Neuronal stem cell (in vitro differentiated cells): ENCODE data around the gene SPOP.

Experiments
- DNase-seq: peaks from one replicate; pipeline ENCODE4 v3.0.0-alpha.2; 2013; ENCODE audit warnings: low spot score
- H2AFZ ChIP-seq: one replicate; pipeline ENCODE4 v1.6.1; 2013; ENCODE audit warnings: mild to moderate bottlenecking, low read length, inconsistent platforms
- H2AK5ac ChIP-seq: 2 replicates; pipeline ENCODE4 v1.6.1; 2013; ENCODE audit warnings: low read depth, mild to moderate bottlenecking, inconsistent platforms, low read length, moderate library complexity, mixed read lengths
- H2BK120ac ChIP-seq: 2 replicates; pipeline ENCODE4 v1.6.1; 2013; ENCODE audit warnings: low read depth, mild to moderate bottlenecking, inconsistent platforms, low read length, moderate library complexity, mixed read lengths
- H2BK12ac ChIP-seq: one replicate; pipeline ENCODE4 v1.6.1; 2013; ENCODE audit warnings: low read length, inconsistent platforms
- H2BK15ac ChIP-seq: 2 replicates; pipeline ENCODE4 v1.6.1; 2013; ENCODE audit warnings: mild to moderate bottlenecking, low read length, inconsistent platforms, mixed read lengths
- H2BK5ac ChIP-seq: one replicate; pipeline ENCODE4 v1.6.1; 2013; ENCODE audit warnings: inconsistent platforms, mild to moderate bottlenecking, low read length, moderate library complexity
- H3K14ac ChIP-seq: one replicate; pipeline ENCODE4 v1.6.1; 2013; ENCODE audit warnings: low read length, inconsistent platforms
- H3K18ac ChIP-seq: 2 replicates; pipeline ENCODE4 v1.6.1; 2013; ENCODE audit warnings: low read length, inconsistent platforms
- H3K23ac ChIP-seq: 2 replicates; pipeline ENCODE4 v1.6.1; 2013; ENCODE audit warnings: low read depth, mild to moderate bottlenecking, mixed read lengths, low read length, inconsistent platforms; ENCODE audit not compliant: poor library complexity
- H3K27ac ChIP-seq: replicated peaks from 3 replicates; pipeline ENCODE4 v1.5.1; 2013; ENCODE audit warnings: low read length, inconsistent platforms
- H3K27me3 ChIP-seq, 3 experiments: 2 replicates each; pipeline ENCODE4 v1.6.1; 2013; ENCODE audit warnings: low read length in 3 of 3, mild to moderate bottlenecking in 2 of 3, inconsistent platforms in 1 of 3, low read depth in 1 of 3, mixed read lengths in 1 of 3, moderate library complexity in 1 of 3; ENCODE audit not compliant: control insufficient read depth in 3 of 3, insufficient read depth in 3 of 3
- H3K36me3 ChIP-seq, 2 donors: replicated peaks in 1 of 2; 2 replicates each; pipeline ENCODE4 v1.6.1; 2013; ENCODE audit warnings: low read length in 2 of 2; ENCODE audit not compliant: control insufficient read depth in 2 of 2, insufficient read depth in 2 of 2
- H3K4ac ChIP-seq: 2 replicates; pipeline ENCODE4 v1.6.1; 2013; ENCODE audit warnings: inconsistent platforms, mild to moderate bottlenecking, low read length, moderate library complexity
- H3K4me1 ChIP-seq, 2 donors: 1 replicate in 1 of 2; 2 replicates in 1 of 2; pipeline ENCODE4 v1.6.1; 2013; ENCODE audit warnings: low read length in 2 of 2, low read depth in 1 of 2; ENCODE audit not compliant: control insufficient read depth in 2 of 2, insufficient read depth in 1 of 2
- H3K4me2 ChIP-seq: one replicate; pipeline ENCODE4 v1.6.1; 2013; ENCODE audit warnings: mild to moderate bottlenecking, low read length, inconsistent platforms; ENCODE audit not compliant: insufficient read depth, poor library complexity, severe bottlenecking
- H3K4me3 ChIP-seq, 2 donors: 2 replicates each; pipeline ENCODE4 v1.5.1; 2013; ENCODE audit warnings: low read length in 2 of 2, mild to moderate bottlenecking in 2 of 2, inconsistent platforms in 1 of 2, moderate library complexity in 1 of 2
- H3K79me1 ChIP-seq: one replicate; pipeline ENCODE4 v1.6.1; 2013; ENCODE audit warnings: low read depth, mild to moderate bottlenecking, inconsistent platforms, low read length, moderate library complexity
- H3K9ac ChIP-seq: one replicate; pipeline ENCODE4 v1.6.1; 2013; ENCODE audit warnings: mild to moderate bottlenecking, low read depth, low read length, inconsistent platforms; ENCODE audit not compliant: poor library complexity
- H3K9me3 ChIP-seq, 2 donors: replicated peaks in 1 of 2; 2 replicates each; pipeline versions ENCODE3 to v1.6.1; 2013; ENCODE audit warnings: low read length in 2 of 2, mild to moderate bottlenecking in 2 of 2, inconsistent platforms in 1 of 2, low read depth in 1 of 2, mixed read lengths in 1 of 2, moderate library complexity in 1 of 2; ENCODE audit not compliant: control insufficient read depth in 2 of 2, insufficient read depth in 1 of 2
- H4K8ac ChIP-seq: one replicate; pipeline ENCODE4 v1.6.1; 2013; ENCODE audit warnings: low read depth, mild to moderate bottlenecking, inconsistent platforms, low read length, moderate library complexity
- H4K91ac ChIP-seq: one replicate; pipeline ENCODE4 v1.6.1; 2013; ENCODE audit warnings: low read length, low read depth, mild to moderate bottlenecking, inconsistent platforms; ENCODE audit not compliant: poor library complexity
- WGBS, 2 donors: extraction: QIAGEN DNeasy Blood & Tissue Kit; methylation state at CpG; one replicate each; pipeline ENCODE4 v1.1.7; 2013; ENCODE audit warnings: missing lambda C conversion rate in 2 of 2, mixed read lengths in 1 of 2; ENCODE audit not compliant: insufficient read length in 2 of 2, insufficient replicate concordance in 1 of 2; ENCODE audit errors: extremely low coverage in 2 of 2; 5-methylcytosine and 5-hydroxymethylcytosine counted together

The SPOP gene

GRCh38 chr17:49616086-49616485 lies 61.8 kb downstream of the SPOP start:
- WGBS, 2 donors, result no CpG with 5 or more reads among the region's 3 CpGs

GRCh38 chr17:49613182-49613800 lies 64.6 kb downstream of the SPOP start:
- no peak for DNase-seq
- Histone ChIP-seq H3K4me3 (no peak overlapping the region), H2BK5ac (no peak overlapping the region), H2BK15ac (no peak overlapping the region), H2BK12ac (no peak overlapping the region), H3K4ac (no peak overlapping the region), H3K9ac (no peak overlapping the region), H4K8ac (no peak overlapping the region), H3K9me3 (no peaks in the 10 kb centered on the region), H3K27ac (no peak overlapping the region), H4K91ac (no peak overlapping the region), H3K14ac (no peak overlapping the region), H3K4me2 (no peak overlapping the region), H2BK120ac (no peak overlapping the region), H3K36me3 (peaks cover 29 to 92% of the 10 kb centered on the region in 2 donors), H3K4me1 (no peaks in the 10 kb centered on the region), H2AFZ (no peak overlapping the region), H2AK5ac (no peak overlapping the region), H3K18ac (no peak overlapping the region), H3K27me3 (no peaks in the 10 kb centered on the region), H3K79me1 (no peaks in the 10 kb centered on the region), H3K23ac (no peak overlapping the region)
- no CpG with 5 or more reads among the region's 1 CpG for WGBS, 2 donors

More at GRCh38 chr17:49616086-49616485, 61.8 kb downstream of the SPOP start:
- Histone ChIP-seq H3K79me1 (no peaks in the 10 kb centered on the region), H3K14ac (no peak overlapping the region), H3K4me1 (no peaks in the 10 kb centered on the region), H3K4me3 (no peak overlapping the region), H3K23ac (no peak overlapping the region), H2AK5ac (no peak overlapping the region), H3K27me3 (no peaks in the 10 kb centered on the region), H4K91ac (no peak overlapping the region), H3K4me2 (no peak overlapping the region), H3K4ac (no peak overlapping the region), H2BK120ac (no peak overlapping the region), H4K8ac (no peak overlapping the region), H3K9me3 (no peaks in the 10 kb centered on the region), H2BK12ac (no peak overlapping the region), H3K36me3 (peaks cover 27 to 93% of the 10 kb centered on the region in 2 donors), H3K18ac (no peak overlapping the region), H3K9ac (no peak overlapping the region), H2AFZ (no peak overlapping the region), H2BK5ac (no peak overlapping the region), H2BK15ac (no peak overlapping the region), H3K27ac (no peak overlapping the region)
- no peak for DNase-seq

GRCh38 chr17:49612726-49613125 lies 65.2 kb downstream of the SPOP start:
- Histone ChIP-seq H2AFZ (no peak overlapping the region), H3K79me1 (no peaks in the 10 kb centered on the region), H4K91ac (no peak overlapping the region), H2AK5ac (no peak overlapping the region), H3K4me2 (no peak overlapping the region), H3K4me3 (no peak overlapping the region), H4K8ac (no peak overlapping the region), H3K23ac (no peak overlapping the region), H3K36me3 (peaks cover 29 to 92% of the 10 kb centered on the region in 2 donors), H2BK5ac (no peak overlapping the region), H3K4me1 (no peaks in the 10 kb centered on the region), H3K18ac (no peak overlapping the region), H3K4ac (no peak overlapping the region), H3K27ac (no peak overlapping the region), H2BK12ac (no peak overlapping the region), H3K9me3 (no peaks in the 10 kb centered on the region), H3K27me3 (no peaks in the 10 kb centered on the region), H2BK120ac (no peak overlapping the region), H3K14ac (no peak overlapping the region), H3K9ac (no peak overlapping the region), H2BK15ac (no peak overlapping the region)
- no peak for DNase-seq
- WGBS, 2 donors, result no CpG with 5 or more reads among the region's 1 CpG

GRCh38 chr17:49610883-49611584 lies 66.9 kb downstream of the SPOP start:
- no peak overlapping the region for H3K4me3 ChIP-seq
- H3K18ac ChIP-seq, result no peak overlapping the region
- H3K9me3 ChIP-seq, result no peaks in the 10 kb centered on the region
- WGBS, 2 donors, result no CpG with 5 or more reads among the region's 5 CpGs
- no peak overlapping the region for H4K91ac ChIP-seq
- no peak for DNase-seq
- no peak overlapping the region for H3K14ac ChIP-seq
- H3K4me2 ChIP-seq, result no peak overlapping the region
- H3K36me3 ChIP-seq, result peaks cover 24 to 94% of the 10 kb centered on the region in 2 donors
- H2AK5ac ChIP-seq, result no peak overlapping the region
- H2BK15ac ChIP-seq, result no peak overlapping the region
- H3K79me1 ChIP-seq, result no peaks in the 10 kb centered on the region
- no peak overlapping the region for H2AFZ ChIP-seq
- H3K27me3 ChIP-seq, result no peaks in the 10 kb centered on the region
- no peak overlapping the region for H4K8ac ChIP-seq
- H3K27ac ChIP-seq, result no peak overlapping the region
- no peak overlapping the region for H3K23ac ChIP-seq
- H2BK5ac ChIP-seq, result no peak overlapping the region
- no peaks in the 10 kb centered on the region for H3K4me1 ChIP-seq
- H2BK120ac ChIP-seq, result no peak overlapping the region
- H2BK12ac ChIP-seq, result no peak overlapping the region
- H3K9ac ChIP-seq, result no peak overlapping the region
- no peak overlapping the region for H3K4ac ChIP-seq
